ENCODE results near the gene C6orf52. TPM values are rescaled to one million over a fixed set of nuclear protein-coding genes. Genes with fewer than 3 reads are reported as not detected.
"Not testable (repeated sequence)": the region's sequence is repeated elsewhere in the genome, so short reads cannot be mapped to it uniquely, and the experiment has no call there.

C6orf52 gene
- total RNA-seq, 4 donors from 2014 or later: not detected

DNA sequence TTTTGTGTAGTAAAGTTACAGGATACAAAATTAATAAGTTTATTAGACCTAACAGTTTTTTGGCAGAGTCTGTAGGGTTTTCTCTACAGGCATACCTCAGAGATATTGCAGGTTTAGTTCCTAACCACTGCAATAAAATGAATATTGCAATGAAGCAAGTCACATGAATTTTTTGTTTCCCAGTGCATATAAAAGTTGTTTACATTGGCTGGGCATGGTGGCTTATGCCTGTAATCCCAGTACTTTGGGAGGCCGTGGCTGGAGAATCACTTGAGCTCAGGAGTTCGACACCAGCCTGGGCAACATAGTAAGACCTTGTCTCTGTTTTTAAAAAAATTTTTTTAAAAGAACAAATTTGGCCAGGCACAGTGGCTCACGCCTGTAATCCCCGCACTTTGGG, 16.0 kb downstream of the C6orf52 start:
- intact Hi-C loops (cut with DNase I; ENCODE audit: low total_unique reads): no loop called here
- TF ChIP-seq POLR2A (IDR thresholded peaks at IDR 0.05): no peak
- TF ChIP-seq, protein P1, sequence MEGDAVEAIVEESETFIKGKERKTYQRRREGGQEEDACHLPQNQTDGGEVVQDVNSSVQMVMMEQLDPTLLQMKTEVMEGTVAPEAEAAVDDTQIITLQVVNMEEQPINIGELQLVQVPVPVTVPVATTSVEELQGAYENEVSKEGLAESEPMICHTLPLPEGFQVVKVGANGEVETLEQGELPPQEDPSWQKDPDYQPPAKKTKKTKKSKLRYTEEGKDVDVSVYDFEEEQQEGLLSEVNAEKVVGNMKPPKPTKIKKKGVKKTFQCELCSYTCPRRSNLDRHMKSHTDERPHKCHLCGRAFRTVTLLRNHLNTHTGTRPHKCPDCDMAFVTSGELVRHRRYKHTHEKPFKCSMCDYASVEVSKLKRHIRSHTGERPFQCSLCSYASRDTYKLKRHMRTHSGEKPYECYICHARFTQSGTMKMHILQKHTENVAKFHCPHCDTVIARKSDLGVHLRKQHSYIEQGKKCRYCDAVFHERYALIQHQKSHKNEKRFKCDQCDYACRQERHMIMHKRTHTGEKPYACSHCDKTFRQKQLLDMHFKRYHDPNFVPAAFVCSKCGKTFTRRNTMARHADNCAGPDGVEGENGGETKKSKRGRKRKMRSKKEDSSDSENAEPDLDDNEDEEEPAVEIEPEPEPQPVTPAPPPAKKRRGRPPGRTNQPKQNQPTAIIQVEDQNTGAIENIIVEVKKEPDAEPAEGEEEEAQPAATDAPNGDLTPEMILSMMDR (IDR thresholded peaks at IDR 0.05): no peak
- WGBS, 2 donors: 88 to 91% methylated on average over 4 of the region's 4 CpGs
- no peak for DNase-seq (ENCODE audit: low spot score in 2 of 2)
- H3K4me3 ChIP-seq (ENCODE audit: low read depth, poor library complexity, severe bottlenecking): no peak overlapping the region

DNA sequence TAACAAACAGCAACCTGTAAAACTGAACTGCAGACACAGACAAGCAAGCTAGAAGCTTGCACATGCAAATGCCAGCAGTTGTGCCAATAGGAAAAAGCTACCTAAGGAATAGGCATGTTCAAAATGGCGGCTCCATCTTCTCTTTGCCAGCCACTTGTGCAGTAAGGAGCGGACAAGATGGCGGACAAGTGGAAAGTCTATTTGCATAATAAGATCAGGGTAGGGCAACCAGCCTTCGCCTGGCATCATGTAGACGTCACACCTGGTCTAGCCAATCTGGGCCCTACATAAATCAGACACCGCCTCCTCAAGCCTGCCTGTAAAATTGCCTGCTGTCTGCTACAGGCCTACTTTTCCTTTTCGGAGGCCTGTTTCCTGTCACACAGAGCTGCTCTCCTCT, 18.0 kb downstream of the C6orf52 start:
- TF ChIP-seq, protein P1 (IDR thresholded peaks at IDR 0.05): no peak
- no peak for TF ChIP-seq POLR2A (IDR thresholded peaks at IDR 0.05)
- intact Hi-C loops (cut with DNase I; ENCODE audit: low total_unique reads): no loop called here
- DNase-seq (ENCODE audit: low spot score in 2 of 2): no peak
- no peak overlapping the region for H3K4me3 ChIP-seq (ENCODE audit: low read depth, poor library complexity, severe bottlenecking)
- WGBS, 2 donors: 87 to 94% methylated on average over 7 of the region's 7 CpGs

DNA sequence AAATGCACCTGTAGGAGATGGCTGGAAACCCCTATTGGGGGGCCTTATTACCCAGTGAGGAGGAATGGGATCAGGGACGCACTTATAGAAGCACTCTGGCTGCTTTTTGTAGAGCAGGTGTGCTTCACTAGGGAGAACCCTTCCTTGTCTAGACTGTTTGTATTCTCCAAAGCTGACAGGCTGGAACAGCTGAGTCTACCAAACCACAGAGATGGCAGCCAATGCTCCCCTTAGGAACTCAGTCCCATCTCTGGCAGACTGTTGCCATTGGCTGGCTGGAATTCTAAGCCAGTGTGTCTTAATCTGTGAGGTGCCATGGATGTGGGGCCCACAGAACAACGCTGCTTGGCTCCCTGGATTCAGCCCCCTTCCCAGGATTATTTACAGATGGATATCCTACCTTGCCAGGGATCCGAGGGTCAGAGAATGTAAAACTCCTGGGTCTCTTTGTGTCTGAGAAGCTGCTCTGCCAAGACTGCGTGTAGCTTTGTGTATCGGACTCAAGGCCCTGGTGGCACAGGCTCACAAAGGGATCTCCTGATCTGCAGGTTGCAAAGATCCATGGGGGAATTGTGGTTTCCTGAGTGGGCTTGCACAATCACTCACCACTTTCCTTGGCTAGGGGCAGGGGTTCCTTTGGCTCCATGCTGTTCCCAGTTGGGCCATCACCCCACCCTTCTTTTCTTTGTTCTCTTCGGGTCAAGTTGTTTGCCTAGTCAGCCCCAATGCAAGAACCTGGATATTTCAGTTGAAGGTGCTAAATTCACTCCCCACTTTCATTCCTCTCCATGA, 26.1 kb downstream of the C6orf52 start:
- no peak for TF ChIP-seq POLR2A (IDR thresholded peaks at IDR 0.05)
- TF ChIP-seq, protein P1 (IDR thresholded peaks at IDR 0.05): no peak
- no peak overlapping the region for H3K4me3 ChIP-seq (ENCODE audit: low read depth, poor library complexity, severe bottlenecking)
- intact Hi-C loops (cut with DNase I; ENCODE audit: low total_unique reads): no loop called here
- 87 to 93% methylated on average over 6 of the region's 6 CpGs for WGBS, 2 donors
- DNase-seq (ENCODE audit: low spot score in 2 of 2): no peak

DNA sequence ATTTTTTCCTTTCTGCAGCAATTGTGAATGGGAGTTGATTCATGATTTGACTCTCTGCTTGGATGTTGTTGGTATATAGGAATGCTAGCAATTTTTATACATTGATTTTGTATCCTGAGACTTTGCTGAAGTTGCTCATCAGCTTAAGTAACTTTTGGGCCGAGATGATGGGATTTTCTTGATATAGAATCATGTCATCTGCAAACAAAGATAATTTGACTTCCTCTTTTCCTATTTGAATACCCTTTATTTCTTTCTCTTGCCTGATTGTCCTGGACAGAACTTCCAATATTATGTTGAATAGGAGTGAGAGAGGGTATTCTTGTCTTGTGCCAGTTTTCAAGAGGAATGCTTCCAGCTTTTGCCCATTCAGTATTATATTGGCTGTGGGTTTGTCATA, 28.8 kb downstream of the C6orf52 start:
- intact Hi-C loops (cut with DNase I; ENCODE audit: low total_unique reads); DNase-seq (ENCODE audit: low spot score in 2 of 2); H3K4me3 ChIP-seq (ENCODE audit: low read depth, poor library complexity, severe bottlenecking): not testable (repeated sequence)
- 66 to 71% methylated on average over 1 of the region's 1 CpG for WGBS, 2 donors

DNA sequence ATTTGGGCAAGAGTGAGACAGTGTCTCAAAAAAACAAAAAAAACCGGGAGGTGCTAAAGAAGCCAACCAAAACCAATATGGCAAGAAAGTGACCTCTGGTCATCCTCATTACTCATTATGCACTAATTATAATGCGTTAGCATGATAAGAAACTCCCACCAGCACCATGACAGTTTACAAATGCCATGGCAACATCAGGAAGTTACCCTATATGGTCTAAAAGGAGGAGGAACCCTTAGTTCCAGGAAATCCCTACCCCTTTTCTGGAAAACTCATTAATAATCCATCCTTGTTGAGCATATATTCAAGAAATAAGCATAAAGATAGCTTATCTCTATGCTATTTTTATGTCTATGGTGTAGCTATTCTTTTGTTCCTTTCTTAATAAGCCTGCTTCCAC, 31.7 kb downstream of the C6orf52 start:
- no peak for DNase-seq (ENCODE audit: low spot score in 2 of 2)
- 86 to 92% methylated on average over 2 of the region's 2 CpGs for WGBS, 2 donors
- TF ChIP-seq, protein P1 (IDR thresholded peaks at IDR 0.05): no peak
- TF ChIP-seq POLR2A (IDR thresholded peaks at IDR 0.05): no peak
- intact Hi-C loops (cut with DNase I; ENCODE audit: low total_unique reads): no loop called here
- no peak overlapping the region for H3K4me3 ChIP-seq (ENCODE audit: low read depth, poor library complexity, severe bottlenecking)

DNA sequence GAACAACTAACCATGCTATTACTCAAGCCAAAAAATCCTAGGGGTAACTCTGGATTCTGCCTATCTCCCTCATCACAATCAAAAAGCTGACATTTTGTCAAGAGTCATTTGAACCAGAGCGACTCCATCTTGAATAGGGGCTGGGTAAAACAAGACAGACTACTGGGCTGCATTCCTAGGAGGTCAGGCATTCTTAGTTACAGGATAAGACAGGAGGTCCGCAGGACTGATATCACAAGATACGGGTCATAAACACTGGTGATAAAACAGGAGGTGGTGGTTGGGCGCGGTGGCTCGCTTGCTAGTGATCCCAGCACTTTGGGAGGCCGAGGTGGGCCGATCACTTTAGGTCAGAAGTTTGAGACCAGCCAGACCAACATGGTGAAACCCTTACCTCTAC, 32.2 kb downstream of the C6orf52 start:
- DNase-seq (ENCODE audit: low spot score in 2 of 2): no peak
- H3K4me3 ChIP-seq (ENCODE audit: low read depth, poor library complexity, severe bottlenecking): no peak overlapping the region
- 87 to 92% methylated on average over 8 of the region's 8 CpGs for WGBS, 2 donors
- TF ChIP-seq POLR2A (IDR thresholded peaks at IDR 0.05): no peak
- TF ChIP-seq, protein P1 (IDR thresholded peaks at IDR 0.05): no peak
- intact Hi-C loops (cut with DNase I; ENCODE audit: low total_unique reads): no loop called here

DNA sequence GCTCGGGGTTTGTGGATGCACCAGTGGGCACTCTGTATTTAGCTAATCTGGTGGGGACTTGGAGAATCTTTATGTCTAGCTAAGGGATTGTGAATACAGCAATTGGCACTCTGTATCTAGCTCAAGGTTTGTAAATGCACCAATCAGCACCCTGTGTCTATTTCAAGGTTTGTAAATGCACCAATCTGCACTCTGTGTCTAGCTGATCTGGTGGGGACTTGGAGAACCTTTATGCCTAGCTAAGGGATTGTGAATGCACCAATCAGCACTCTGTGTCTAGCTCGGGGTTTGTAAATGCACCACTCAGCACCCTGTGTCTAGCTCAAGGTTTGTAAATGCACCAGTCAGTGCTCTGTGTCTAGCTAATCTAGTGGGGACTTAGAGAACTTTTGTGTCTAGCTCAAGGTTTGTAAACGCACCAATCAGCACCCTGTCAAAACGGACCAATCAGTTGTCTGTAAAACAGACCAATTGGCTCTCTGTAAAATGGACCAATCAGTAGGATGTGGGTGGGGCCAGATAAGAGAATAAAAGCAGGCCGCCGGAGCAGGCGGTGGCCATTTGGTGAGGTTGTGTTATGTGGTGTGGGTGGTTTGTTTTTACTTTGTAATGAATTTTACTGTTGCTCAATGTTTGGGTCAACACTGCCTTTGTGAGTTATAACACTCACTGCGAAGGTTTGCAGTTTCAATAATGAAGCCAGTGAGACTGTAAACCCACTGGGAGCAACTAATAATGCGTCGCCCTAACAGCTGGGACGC, 33.8 kb downstream of the C6orf52 start:
- DNase-seq (ENCODE audit: low spot score in 2 of 2); H3K4me3 ChIP-seq (ENCODE audit: low read depth, poor library complexity, severe bottlenecking); intact Hi-C loops (cut with DNase I; ENCODE audit: low total_unique reads): not testable (repeated sequence)
- WGBS, 2 donors: 88 to 92% methylated on average over 11 of the region's 11 CpGs

All from lower leg skin (tissue), 4 donors.